T1000 (cell line): Measurements from ENCODE around the gene AFF4.

Experiments
- DNase-seq: peaks from one replicate; lab custom pipeline; 2025; ENCODE audit warnings: mixed read lengths; lab: John Stamatoyannopoulos, UW

AFF4 gene

GRCh38 chr5:132826424-132827082, 136.9 kb downstream of the AFF4 start:
- DNase-seq: no peak

- no peak for DNase-seq
These were observed 137.5 kb downstream of the AFF4 start for GRCh38 chr5:132825834-132826391.
